Hepatocyte (in vitro differentiated cells): Measurements from ENCODE around the gene TBC1D1.

Experiments used
- CTCF ChIP-seq: fragments of 200-600 bp; sonication (generic); IDR thresholded peaks from 2 replicates; pipeline ENCODE4 v1.5.1; 2016; ENCODE audit warnings: antibody characterized with exemption, mild to moderate bottlenecking; ENCODE audit not compliant: poor library complexity
- EZH2 ChIP-seq: fragments of 200-600 bp; sonication (generic); IDR thresholded peaks from 2 replicates; pipeline ENCODE4 v1.6.1; 2016; ENCODE audit warnings: antibody characterized with exemption, mild to moderate bottlenecking, borderline replicate concordance

- no peak for TF ChIP-seq CTCF
- no peak for TF ChIP-seq EZH2
These were observed 238.8 kb downstream of the TBC1D1 start for GRCh38 chr4:38129460-38130227.
